GM12878 (cell line): ENCODE data around the gene NPAS3.

ENCODE experiments used
- EZH2 ChIP-seq: IDR thresholded peaks from 2 replicates; pipeline ENCODE4 v1.6.1; 2012; ENCODE audit warnings: low read depth, mild to moderate bottlenecking, control low read depth, inconsistent platforms, low read length, borderline replicate concordance; ENCODE audit not compliant: control insufficient read depth
- FOXK2 ChIP-seq: fragments of 450-650 bp; IDR thresholded peaks from 2 replicates; pipeline ENCODE4 v1.6.1; 2017; ENCODE audit warnings: mild to moderate bottlenecking, moderate library complexity
- POLR2AphosphoS5 ChIP-seq: IDR thresholded peaks from 2 replicates; pipeline ENCODE4 v1.6.1; 2011; ENCODE audit warnings: mild to moderate bottlenecking, low read length, inconsistent platforms
- TF ChIP-seq, protein P1 (sequence below): IDR thresholded peaks from 2 replicates; pipeline ENCODE4 v1.6.1; 2012; ENCODE audit warnings: low read depth, low read length, improper control_type of control experiment
- TF ChIP-seq, protein P2 (sequence below): IDR thresholded peaks from 2 replicates; pipeline ENCODE4 v1.6.1; 2012; ENCODE audit warnings: low read depth, low read length, improper control_type of control experiment

DNA sequence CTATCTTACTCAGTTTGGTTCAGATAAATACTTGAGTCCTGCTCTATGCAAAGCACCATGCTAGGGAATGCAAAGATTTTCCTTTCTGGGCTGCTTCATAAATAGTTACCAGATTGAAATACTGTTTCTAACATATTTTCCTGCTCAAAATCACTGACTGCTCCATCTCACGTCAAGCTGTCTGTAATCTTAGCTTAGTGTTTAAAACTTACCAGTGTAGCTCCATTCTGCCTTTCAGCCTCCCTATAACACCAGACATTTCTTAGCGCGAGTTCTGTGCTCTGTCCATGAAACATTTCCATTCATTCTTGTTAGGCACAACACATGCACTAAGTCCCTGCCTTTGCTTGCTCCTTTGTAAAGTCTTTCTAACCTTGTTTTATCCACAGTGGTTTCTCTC lies 129.4 kb downstream of the NPAS3 start:
- TF ChIP-seq EZH2 (no peak), POLR2AphosphoS5 (no peak), FOXK2 (no peak)
- TF ChIP-seq, protein P1, sequence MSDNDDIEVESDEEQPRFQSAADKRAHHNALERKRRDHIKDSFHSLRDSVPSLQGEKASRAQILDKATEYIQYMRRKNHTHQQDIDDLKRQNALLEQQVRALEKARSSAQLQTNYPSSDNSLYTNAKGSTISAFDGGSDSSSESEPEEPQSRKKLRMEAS: no peak
- TF ChIP-seq, protein P2, sequence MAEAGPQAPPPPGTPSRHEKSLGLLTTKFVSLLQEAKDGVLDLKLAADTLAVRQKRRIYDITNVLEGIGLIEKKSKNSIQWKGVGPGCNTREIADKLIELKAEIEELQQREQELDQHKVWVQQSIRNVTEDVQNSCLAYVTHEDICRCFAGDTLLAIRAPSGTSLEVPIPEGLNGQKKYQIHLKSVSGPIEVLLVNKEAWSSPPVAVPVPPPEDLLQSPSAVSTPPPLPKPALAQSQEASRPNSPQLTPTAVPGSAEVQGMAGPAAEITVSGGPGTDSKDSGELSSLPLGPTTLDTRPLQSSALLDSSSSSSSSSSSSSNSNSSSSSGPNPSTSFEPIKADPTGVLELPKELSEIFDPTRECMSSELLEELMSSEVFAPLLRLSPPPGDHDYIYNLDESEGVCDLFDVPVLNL: no peak
